CD14-positive monocyte (primary cell): ENCODE data around the gene CDC42EP4. TPM values are rescaled to one million over a fixed set of nuclear protein-coding genes. Genes with fewer than 3 reads are reported as not detected.

Experiments
- DNase-seq, 3 donors: peaks; one replicate each; pipeline ENCODE4 v3.0.0-alpha.2; 2011 to 2022
- H2AFZ ChIP-seq: 2 replicates; pipeline ENCODE4 v1.6.0; 2012; ENCODE audit warnings: mild to moderate bottlenecking, low read depth, low read length, inconsistent platforms; ENCODE audit not compliant: insufficient read depth, poor library complexity, severe bottlenecking
- H3K27ac ChIP-seq, 2 donors: 1 replicate in 1 of 2; 2 replicates in 1 of 2; pipeline ENCODE4 v1.5.1; 2012 to 2013; ENCODE audit warnings: low read length in 2 of 2, control low read depth in 1 of 2, inconsistent platforms in 1 of 2, low read depth in 1 of 2, mild to moderate bottlenecking in 1 of 2
- H3K27me3 ChIP-seq, 2 donors: one replicate each; pipeline versions ENCODE4 v1.6.0 to v1.6.1; 2011 to 2013; ENCODE audit warnings: low read length in 2 of 2; ENCODE audit not compliant: control insufficient read depth in 2 of 2, insufficient read depth in 2 of 2
- H3K36me3 ChIP-seq, 2 donors: replicated peaks in 1 of 2; 1 replicate in 1 of 2; 2 replicates in 1 of 2; pipeline versions ENCODE4 v1.5.1 to v1.6.1; 2012 to 2013; ENCODE audit warnings: low read length in 2 of 2, control low read depth in 1 of 2, inconsistent platforms in 1 of 2, mild to moderate bottlenecking in 1 of 2; ENCODE audit not compliant: insufficient read depth in 2 of 2, control insufficient read depth in 1 of 2
- H3K4me1 ChIP-seq, 2 donors: 1 replicate in 1 of 2; 2 replicates in 1 of 2; pipeline versions ENCODE4 v1.5.1 to v1.6.1; 2012 to 2013; ENCODE audit warnings: low read length in 2 of 2, control low read depth in 1 of 2, inconsistent platforms in 1 of 2, mild to moderate bottlenecking in 1 of 2, moderate library complexity in 1 of 2; ENCODE audit not compliant: insufficient read depth in 2 of 2, control insufficient read depth in 1 of 2
- H3K4me2 ChIP-seq: replicated peaks from 2 replicates; pipeline ENCODE3; 2012; ENCODE audit warnings: low read length, moderate library complexity, mild to moderate bottlenecking; ENCODE audit not compliant: poor library complexity, severe bottlenecking; ENCODE audit errors: extremely low read depth
- H3K4me3 ChIP-seq, 3 experiments: fragments of 200-600 bp in 1 of 3; sonication (generic) in 1 of 3; replicated peaks in 1 of 3; 1 replicate in 2 of 3; 2 replicates in 1 of 3; pipeline ENCODE4 v1.5.1; 2011 to 2013; ENCODE audit warnings: low read length in 3 of 3, mild to moderate bottlenecking in 3 of 3, control low read depth in 2 of 3, low read depth in 2 of 3, inconsistent platforms in 1 of 3, moderate library complexity in 1 of 3
- H3K79me2 ChIP-seq: 2 replicates; pipeline ENCODE4 v1.6.0; 2012; ENCODE audit warnings: mild to moderate bottlenecking, control low read depth, inconsistent platforms, low read length, moderate library complexity; ENCODE audit not compliant: insufficient read depth
- H3K9ac ChIP-seq: 2 replicates; pipeline ENCODE4 v1.6.0; 2017; ENCODE audit warnings: low read length, mild to moderate bottlenecking; ENCODE audit not compliant: insufficient read depth, poor library complexity, severe bottlenecking
- H3K9me3 ChIP-seq, 2 donors: replicated peaks in 1 of 2; 1 replicate in 1 of 2; 2 replicates in 1 of 2; pipeline versions ENCODE4 v1.5.1 to v1.6.1; 2012 to 2013; ENCODE audit warnings: low read length in 2 of 2, control low read depth in 1 of 2; ENCODE audit not compliant: control insufficient read depth in 1 of 2, insufficient read depth in 1 of 2
- H4K20me1 ChIP-seq: 2 replicates; pipeline ENCODE4 v1.6.0; 2012; ENCODE audit warnings: mild to moderate bottlenecking, low read length, control low read depth, moderate library complexity; ENCODE audit not compliant: insufficient read depth
- H3K27ac Mint-ChIP-seq, 7 donors: one replicate each; pipeline ENCODE4 v1.8.0; 2020; ENCODE audit warnings: mild to moderate bottlenecking in 7 of 7, mixed read lengths in 7 of 7, moderate library complexity in 6 of 7, inconsistent platforms in 2 of 7
- H3K27me3 Mint-ChIP-seq, 3 donors: one replicate each; pipeline ENCODE4 v1.8.0; 2021 to 2022; ENCODE audit warnings: low read depth in 3 of 3, mild to moderate bottlenecking in 3 of 3, mixed read lengths in 3 of 3, moderate library complexity in 3 of 3, inconsistent platforms in 1 of 3
- H3K36me3 Mint-ChIP-seq, 2 donors: one replicate each; pipeline ENCODE4 v1.8.0; 2020; ENCODE audit warnings: mixed read lengths in 2 of 2, inconsistent platforms in 1 of 2, mild to moderate bottlenecking in 1 of 2
- H3K4me1 Mint-ChIP-seq: one replicate; pipeline ENCODE4 v1.8.0; 2020; ENCODE audit warnings: mild to moderate bottlenecking, mixed read lengths
- H3K4me3 Mint-ChIP-seq, 2 donors: one replicate each; pipeline ENCODE4 v1.8.0; 2020; ENCODE audit warnings: mild to moderate bottlenecking in 2 of 2, mixed read lengths in 2 of 2, moderate library complexity in 1 of 2
- H3K9me3 Mint-ChIP-seq, 7 donors: one replicate each; pipeline ENCODE4 v1.8.0; 2020 to 2022; ENCODE audit warnings: mixed read lengths in 7 of 7, mild to moderate bottlenecking in 6 of 7, moderate library complexity in 6 of 7, inconsistent platforms in 2 of 7
- CTCF ChIP-seq: fragments of 200-600 bp; IDR thresholded peaks from one replicate; pipeline ENCODE4 v1.8.0; 2022; ENCODE audit warnings: antibody characterized with exemption, mild to moderate bottlenecking
- WGBS: methylation state at CpG from one replicate; pipeline ENCODE4 v1.1.5; 2013; ENCODE audit warnings: missing lambda C conversion rate; ENCODE audit not compliant: insufficient coverage; 5-methylcytosine and 5-hydroxymethylcytosine counted together
- intact Hi-C, 2 donors: fragments of 100-400 bp; cut with micrococcal nuclease; formaldehyde crosslinking; loops; one replicate each; pipeline versions ENCODE4 v1.15.0 to v1.15.1; 2023
- polyA plus RNA-seq, 3 donors: library from polyadenylated mRNA; depleted of rRNA in 1 of 3; unstranded in 2 of 3; stranded (reverse) in 1 of 3; fragments of 300-500 nt in 2 of 3; fragments of >200 nt in 1 of 3; fragmentation: Illumina TruSeq in 2 of 3; gene quantifications; 1 replicate in 2 of 3; 2 replicates in 1 of 3; pipeline ENCODE4 v1.2.3, GENCODE V29; 2012 to 2021

Gene CDC42EP4
- polyA plus RNA-seq, 3 donors = 6.4 to 12.7 (median 6.6) TPM

- H3K9ac ChIP-seq = no peak overlapping the region
- H3K4me1 Mint-ChIP-seq = peaks cover 13% of the 10 kb centered on the region
- H3K36me3 ChIP-seq = no peaks in the 10 kb centered on the region
- H3K27ac ChIP-seq = no peak overlapping the region
- H4K20me1 ChIP-seq = no peaks in the 10 kb centered on the region
- H2AFZ ChIP-seq = no peak overlapping the region
- no peak overlapping the region for H3K4me3 Mint-ChIP-seq
- no peak overlapping the region for H3K4me2 ChIP-seq
- H3K4me1 ChIP-seq = peaks cover 10 to 13% of the 10 kb centered on the region in 2 donors
- intact Hi-C loops = loop anchor here in 1 of 2 donors (2.0 kb wide), 1 partner anchor 29 kb away; the partner anchor contains the start of gene CDC42EP4
- no peaks in the 10 kb centered on the region for H3K79me2 ChIP-seq
- H3K27me3 ChIP-seq = no peaks in the 10 kb centered on the region
- H3K9me3 ChIP-seq = no peaks in the 10 kb centered on the region
- H3K27ac Mint-ChIP-seq = peak overlapping the region in 2 of 7 donors; percentile 10 to 50
- H3K4me3 ChIP-seq = no peak overlapping the region
- TF ChIP-seq CTCF = no peak
- peaks cover 0 to 3% (median 0%) of the 10 kb centered on the region in 3 donors for H3K27me3 Mint-ChIP-seq
- DNase-seq = no peak
- no peaks in the 10 kb centered on the region for H3K9me3 Mint-ChIP-seq
- H3K36me3 Mint-ChIP-seq = no peaks in the 10 kb centered on the region
- WGBS = 98% methylated on average over 7 of the region's 15 CpGs
Measured at GRCh38 chr17:73341350-73342049, 29.7 kb upstream of the CDC42EP4 start.

GRCh38 chr17:73340093-73340596, 28.3 kb upstream of the CDC42EP4 start:
- DNase-seq = peak; percentile 90 to 98 (median 96)
- Mint-ChIP-seq H3K9me3 (no peaks in the 10 kb centered on the region), H3K27me3 (peaks cover 0 to 4% (median 3%) of the 10 kb centered on the region in 3 donors), H3K27ac (peak overlapping the region; percentile 89 to 95 (median 94)), H3K4me1 (peaks cover 16% of the 10 kb centered on the region), H3K4me3 (peak overlapping the region; percentile 51 to 63), H3K36me3 (no peaks in the 10 kb centered on the region)
- Histone ChIP-seq H3K36me3 (no peaks in the 10 kb centered on the region), H3K4me2 (no peak overlapping the region), H3K79me2 (no peaks in the 10 kb centered on the region), H2AFZ (peak overlapping the region; percentile 39), H3K4me3 (peak overlapping the region in 1 of 3 experiments; percentile 6), H3K9ac (no peak overlapping the region), H4K20me1 (no peaks in the 10 kb centered on the region), H3K27ac (peak overlapping the region in 1 of 2 donors; percentile 73), H3K4me1 (peaks cover 10 to 13% of the 10 kb centered on the region in 2 donors), H3K27me3 (no peaks in the 10 kb centered on the region), H3K9me3 (no peaks in the 10 kb centered on the region)
- TF ChIP-seq CTCF = peak; percentile 57
- WGBS = 33% methylated on average over 6 of the region's 7 CpGs
- intact Hi-C loops = loop anchor here in 1 of 2 donors (2.0 kb wide), 1 partner anchor 27 kb away; the partner anchor contains the start of gene CDC42EP4
